HEK293 (cell line): Measurements from ENCODE around the gene DYNC1I1.

Experiments
- CTCF ChIP-seq: fragments of 450-650 bp; formaldehyde crosslinking; IDR thresholded peaks from 2 replicates; pipeline ENCODE4 v1.5.1; 2016; ENCODE audit warnings: missing biosample characterization, missing genetic modification characterization
- REPIN1 ChIP-seq: fragments of 450-650 bp; formaldehyde crosslinking; IDR thresholded peaks from 2 replicates; pipeline ENCODE4 v1.5.1; 2017; ENCODE audit warnings: missing biosample characterization, missing genetic modification characterization, low read depth
- YY1 ChIP-seq: fragments of 450-650 bp; formaldehyde crosslinking; IDR thresholded peaks from 2 replicates; pipeline ENCODE4 v1.5.1; 2018; ENCODE audit warnings: missing biosample characterization, missing genetic modification characterization
- ZBTB1 ChIP-seq: fragments of 450-650 bp; formaldehyde crosslinking; IDR thresholded peaks from 2 replicates; pipeline ENCODE4 v1.5.1; 2016; ENCODE audit warnings: missing biosample characterization, missing genetic modification characterization
- ZBTB26 ChIP-seq: fragments of 450-650 bp; formaldehyde crosslinking; optimal IDR thresholded peaks from 2 replicates; pipeline ENCODE3; 2016; ENCODE audit warnings: missing biosample characterization, mild to moderate bottlenecking, missing genetic modification characterization
- ZNF132 ChIP-seq: fragments of 450-650 bp; formaldehyde crosslinking; IDR thresholded peaks from 2 replicates; pipeline ENCODE4 v1.5.1; 2017; ENCODE audit warnings: missing biosample characterization, missing genetic modification characterization, borderline replicate concordance
- ZSCAN18 ChIP-seq: fragments of 450-650 bp; formaldehyde crosslinking; IDR thresholded peaks from 2 replicates; pipeline ENCODE4 v1.5.1; 2016; ENCODE audit warnings: missing biosample characterization, missing genetic modification characterization
- TF ChIP-seq, protein P1 (sequence below): sonication (generic); formaldehyde crosslinking; IDR thresholded peaks from 2 replicates; pipeline ENCODE4 v1.8.1; 2022; ENCODE audit warnings: mild to moderate bottlenecking, moderate library complexity, missing genetic modification reagents
- TF ChIP-seq, protein P2 (sequence below): fragments of 450-650 bp; formaldehyde crosslinking; IDR thresholded peaks from 2 replicates; pipeline ENCODE4 v1.5.1; 2016; ENCODE audit warnings: missing biosample characterization, missing genetic modification characterization

GRCh38 chr7:95980706-95981105 is 208.4 kb downstream of the DYNC1I1 start:
- TF ChIP-seq, protein P1, sequence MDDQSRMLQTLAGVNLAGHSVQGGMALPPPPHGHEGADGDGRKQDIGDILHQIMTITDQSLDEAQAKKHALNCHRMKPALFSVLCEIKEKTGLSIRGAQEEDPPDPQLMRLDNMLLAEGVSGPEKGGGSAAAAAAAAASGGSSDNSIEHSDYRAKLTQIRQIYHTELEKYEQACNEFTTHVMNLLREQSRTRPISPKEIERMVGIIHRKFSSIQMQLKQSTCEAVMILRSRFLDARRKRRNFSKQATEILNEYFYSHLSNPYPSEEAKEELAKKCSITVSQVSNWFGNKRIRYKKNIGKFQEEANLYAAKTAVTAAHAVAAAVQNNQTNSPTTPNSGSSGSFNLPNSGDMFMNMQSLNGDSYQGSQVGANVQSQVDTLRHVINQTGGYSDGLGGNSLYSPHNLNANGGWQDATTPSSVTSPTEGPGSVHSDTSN (CRISPR knock-in tag) = no peak
- TF ChIP-seq ZBTB26 (tag by site-specific recombination) (no peak), CTCF (tag by site-specific recombination) (no peak), REPIN1 (tag by site-specific recombination) (no peak), YY1 (tag by site-specific recombination) (no peak), ZNF132 (tag by site-specific recombination) (no peak), ZBTB1 (tag by site-specific recombination) (no peak), ZSCAN18 (tag by site-specific recombination) (no peak)
- TF ChIP-seq, protein P2, sequence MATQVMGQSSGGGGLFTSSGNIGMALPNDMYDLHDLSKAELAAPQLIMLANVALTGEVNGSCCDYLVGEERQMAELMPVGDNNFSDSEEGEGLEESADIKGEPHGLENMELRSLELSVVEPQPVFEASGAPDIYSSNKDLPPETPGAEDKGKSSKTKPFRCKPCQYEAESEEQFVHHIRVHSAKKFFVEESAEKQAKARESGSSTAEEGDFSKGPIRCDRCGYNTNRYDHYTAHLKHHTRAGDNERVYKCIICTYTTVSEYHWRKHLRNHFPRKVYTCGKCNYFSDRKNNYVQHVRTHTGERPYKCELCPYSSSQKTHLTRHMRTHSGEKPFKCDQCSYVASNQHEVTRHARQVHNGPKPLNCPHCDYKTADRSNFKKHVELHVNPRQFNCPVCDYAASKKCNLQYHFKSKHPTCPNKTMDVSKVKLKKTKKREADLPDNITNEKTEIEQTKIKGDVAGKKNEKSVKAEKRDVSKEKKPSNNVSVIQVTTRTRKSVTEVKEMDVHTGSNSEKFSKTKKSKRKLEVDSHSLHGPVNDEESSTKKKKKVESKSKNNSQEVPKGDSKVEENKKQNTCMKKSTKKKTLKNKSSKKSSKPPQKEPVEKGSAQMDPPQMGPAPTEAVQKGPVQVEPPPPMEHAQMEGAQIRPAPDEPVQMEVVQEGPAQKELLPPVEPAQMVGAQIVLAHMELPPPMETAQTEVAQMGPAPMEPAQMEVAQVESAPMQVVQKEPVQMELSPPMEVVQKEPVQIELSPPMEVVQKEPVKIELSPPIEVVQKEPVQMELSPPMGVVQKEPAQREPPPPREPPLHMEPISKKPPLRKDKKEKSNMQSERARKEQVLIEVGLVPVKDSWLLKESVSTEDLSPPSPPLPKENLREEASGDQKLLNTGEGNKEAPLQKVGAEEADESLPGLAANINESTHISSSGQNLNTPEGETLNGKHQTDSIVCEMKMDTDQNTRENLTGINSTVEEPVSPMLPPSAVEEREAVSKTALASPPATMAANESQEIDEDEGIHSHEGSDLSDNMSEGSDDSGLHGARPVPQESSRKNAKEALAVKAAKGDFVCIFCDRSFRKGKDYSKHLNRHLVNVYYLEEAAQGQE (tag by site-specific recombination) = no peak
